ENCODE results near the gene AP1G1. TPM values are rescaled to one million over a fixed set of nuclear protein-coding genes. Genes with fewer than 3 reads are reported as not detected.
"Not testable (repeated sequence)": the region's sequence is repeated elsewhere in the genome, so short reads cannot be mapped to it uniquely, and the experiment has no call there.

The AP1G1 gene
- total RNA-seq, 1 experiment from 2014 or later: 139 TPM

GRCh38 chr16:71687861-71688260 lies 120.8 kb downstream of the AP1G1 start:
- ChIA-PET CTCF (no interaction called here), POLR2A (no interaction called here)
- H3K4me1 Mint-ChIP-seq (ENCODE audit: low read depth, unreplicated experiment): no peaks in the 10 kb centered on the region
- Histone ChIP-seq H3K4me3 (ENCODE audit: low read depth, low read length) (no peak overlapping the region), H3K4me1 (no peaks in the 10 kb centered on the region), H3K9me3 (no peaks in the 10 kb centered on the region), H3K27me3 (replicated peaks; ENCODE audit: control insufficient read depth, insufficient read depth, low read length) (no peaks in the 10 kb centered on the region), H3K36me3 (ENCODE audit: control insufficient read depth, insufficient read depth, low read length) (no peaks in the 10 kb centered on the region; the same call in 1 of the 2 replicates)
- no peaks in the 10 kb centered on the region for H3K27me3 Mint-ChIP-seq (ENCODE audit: insufficient read depth, unreplicated experiment)
- BruUV-seq (replicated peaks): no TSS peak
- no peak for DNase-seq
- H3K27ac Mint-ChIP-seq (ENCODE audit: unreplicated experiment): no peak overlapping the region
- intact Hi-C loops (cut with micrococcal nuclease; ENCODE audit: unreplicated experiment): no loop called here
- TF ChIP-seq, protein P1, sequence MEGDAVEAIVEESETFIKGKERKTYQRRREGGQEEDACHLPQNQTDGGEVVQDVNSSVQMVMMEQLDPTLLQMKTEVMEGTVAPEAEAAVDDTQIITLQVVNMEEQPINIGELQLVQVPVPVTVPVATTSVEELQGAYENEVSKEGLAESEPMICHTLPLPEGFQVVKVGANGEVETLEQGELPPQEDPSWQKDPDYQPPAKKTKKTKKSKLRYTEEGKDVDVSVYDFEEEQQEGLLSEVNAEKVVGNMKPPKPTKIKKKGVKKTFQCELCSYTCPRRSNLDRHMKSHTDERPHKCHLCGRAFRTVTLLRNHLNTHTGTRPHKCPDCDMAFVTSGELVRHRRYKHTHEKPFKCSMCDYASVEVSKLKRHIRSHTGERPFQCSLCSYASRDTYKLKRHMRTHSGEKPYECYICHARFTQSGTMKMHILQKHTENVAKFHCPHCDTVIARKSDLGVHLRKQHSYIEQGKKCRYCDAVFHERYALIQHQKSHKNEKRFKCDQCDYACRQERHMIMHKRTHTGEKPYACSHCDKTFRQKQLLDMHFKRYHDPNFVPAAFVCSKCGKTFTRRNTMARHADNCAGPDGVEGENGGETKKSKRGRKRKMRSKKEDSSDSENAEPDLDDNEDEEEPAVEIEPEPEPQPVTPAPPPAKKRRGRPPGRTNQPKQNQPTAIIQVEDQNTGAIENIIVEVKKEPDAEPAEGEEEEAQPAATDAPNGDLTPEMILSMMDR (IDR thresholded peaks at IDR 0.05; ENCODE audit: insufficient read depth in 1 of 2, low read depth in 1 of 2, low read length in 1 of 2, severe bottlenecking in 1 of 2, unreplicated experiment in 1 of 2): no peak
- H3K4me3 Mint-ChIP-seq (ENCODE audit: unreplicated experiment): no peak overlapping the region
- H3K9me3 Mint-ChIP-seq (ENCODE audit: unreplicated experiment): no peaks in the 10 kb centered on the region
- peaks cover 15% of the 10 kb centered on the region for H3K36me3 Mint-ChIP-seq (ENCODE audit: insufficient read depth, unreplicated experiment)

DNA sequence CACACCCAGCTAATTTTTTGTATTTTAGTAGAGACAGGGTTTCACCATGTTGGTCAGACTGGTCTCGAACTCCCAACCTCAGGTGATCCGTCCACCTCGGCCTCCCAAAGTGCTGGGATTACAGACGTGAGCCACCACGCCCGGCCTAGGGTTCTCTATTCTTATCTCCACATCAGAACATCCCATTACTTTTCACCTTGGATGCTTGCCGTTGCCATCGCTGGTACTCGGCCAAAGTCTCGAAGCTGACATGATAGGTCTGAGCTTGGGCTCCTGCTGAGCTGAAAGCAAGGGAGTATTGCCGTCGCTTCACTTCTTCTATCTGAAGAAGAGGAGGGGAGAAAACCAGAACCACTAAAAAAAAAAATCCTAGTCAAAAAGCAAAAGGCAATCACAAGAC lies 124.4 kb downstream of the AP1G1 start:
- H3K4me1 Mint-ChIP-seq (ENCODE audit: low read depth, unreplicated experiment); H3K4me3 Mint-ChIP-seq (ENCODE audit: unreplicated experiment); H3K4me1 ChIP-seq; BruUV-seq (replicated peaks); H3K27ac Mint-ChIP-seq (ENCODE audit: unreplicated experiment); H3K27me3 Mint-ChIP-seq (ENCODE audit: insufficient read depth, unreplicated experiment); CTCF ChIA-PET; POLR2A ChIA-PET; H3K9me3 Mint-ChIP-seq (ENCODE audit: unreplicated experiment); H3K9me3 ChIP-seq; DNase-seq; H3K36me3 ChIP-seq (ENCODE audit: control insufficient read depth, insufficient read depth, low read length); H3K27me3 ChIP-seq (replicated peaks; ENCODE audit: control insufficient read depth, insufficient read depth, low read length); intact Hi-C loops (cut with micrococcal nuclease; ENCODE audit: unreplicated experiment); H3K4me3 ChIP-seq (ENCODE audit: low read depth, low read length): not testable (repeated sequence)
- H3K36me3 Mint-ChIP-seq (ENCODE audit: insufficient read depth, unreplicated experiment): peaks cover 25% of the 10 kb centered on the region

DNA sequence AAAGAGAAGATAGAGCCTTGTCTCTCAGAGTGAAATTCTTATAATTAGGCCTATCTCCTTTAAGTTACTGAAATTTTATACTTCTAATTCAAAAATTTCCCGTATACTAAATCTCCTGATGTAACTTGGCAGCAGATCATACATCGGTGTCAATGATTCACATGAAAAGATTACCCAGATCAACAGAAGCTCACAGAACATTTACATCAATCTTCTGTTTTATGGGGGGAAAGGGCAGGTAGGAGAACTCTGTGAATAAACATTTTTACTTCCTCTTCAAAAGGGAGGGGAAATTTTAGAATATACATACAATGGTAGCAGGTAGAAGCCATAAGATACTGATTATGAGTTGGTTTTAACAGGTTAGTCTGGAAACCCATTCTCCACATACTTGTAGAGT lies 127.3 kb downstream of the AP1G1 start:
- Histone ChIP-seq H3K4me1 (no peaks in the 10 kb centered on the region), H3K4me3 (ENCODE audit: low read depth, low read length) (no peak overlapping the region), H3K27me3 (replicated peaks; ENCODE audit: control insufficient read depth, insufficient read depth, low read length) (no peaks in the 10 kb centered on the region), H3K36me3 (ENCODE audit: control insufficient read depth, insufficient read depth, low read length) (no peaks in the 10 kb centered on the region; the same call in 1 of the 2 replicates), H3K9me3 (no peaks in the 10 kb centered on the region)
- POLR2A ChIA-PET: no interaction called here
- Mint-ChIP-seq H3K27ac (ENCODE audit: unreplicated experiment) (no peak overlapping the region), H3K36me3 (ENCODE audit: insufficient read depth, unreplicated experiment) (peaks cover 30% of the 10 kb centered on the region), H3K9me3 (ENCODE audit: unreplicated experiment) (no peaks in the 10 kb centered on the region), H3K4me1 (ENCODE audit: low read depth, unreplicated experiment) (no peaks in the 10 kb centered on the region), H3K27me3 (ENCODE audit: insufficient read depth, unreplicated experiment) (no peaks in the 10 kb centered on the region), H3K4me3 (ENCODE audit: unreplicated experiment) (no peak overlapping the region)
- intact Hi-C loops (cut with micrococcal nuclease; ENCODE audit: unreplicated experiment): no loop called here
- TF ChIP-seq, protein P1 (IDR thresholded peaks at IDR 0.05; ENCODE audit: insufficient read depth in 1 of 2, low read depth in 1 of 2, low read length in 1 of 2, severe bottlenecking in 1 of 2, unreplicated experiment in 1 of 2): no peak
- CTCF ChIA-PET: no interaction called here
- no peak for DNase-seq
- no TSS peak for BruUV-seq (replicated peaks)

Other genes with a start within 250 kb of the AP1G1 start
- not detected in 2 replicates for gene TAT, start 231.7 kb downstream of the AP1G1 start, total RNA-seq (2022)
- 50.6 and 51.7 TPM in 2 replicates for gene MARVELD3, start 182.7 kb downstream of the AP1G1 start, total RNA-seq (2022)
- 18.8 and 20.6 TPM in 2 replicates for gene PHLPP2, start 84.1 kb downstream of the AP1G1 start, total RNA-seq (2022)
- gene ATXN1L, start 37.1 kb upstream of the AP1G1 start, total RNA-seq (2022): 40.6 and 44.8 TPM in 2 replicates
- 16.3 and 16.9 TPM in 2 replicates for gene ZNF821, start 75.3 kb upstream of the AP1G1 start, total RNA-seq (2022)
- 310 and 331 TPM in 2 replicates for gene IST1, start 86.7 kb upstream of the AP1G1 start, total RNA-seq (2022)
- gene PKD1L3, start 191.6 kb upstream of the AP1G1 start, total RNA-seq (2022): not detected in 2 replicates
- 21.6 and 23.0 TPM in 2 replicates for gene DHODH, start 199.9 kb upstream of the AP1G1 start, total RNA-seq (2022)
- gene HP, start 245.7 kb upstream of the AP1G1 start, total RNA-seq (2022): 0.61 and 1.3 TPM in 2 replicates

All from Caco-2 (cell line).